ENCODE results near the gene SRC.

SRC gene

DNA sequence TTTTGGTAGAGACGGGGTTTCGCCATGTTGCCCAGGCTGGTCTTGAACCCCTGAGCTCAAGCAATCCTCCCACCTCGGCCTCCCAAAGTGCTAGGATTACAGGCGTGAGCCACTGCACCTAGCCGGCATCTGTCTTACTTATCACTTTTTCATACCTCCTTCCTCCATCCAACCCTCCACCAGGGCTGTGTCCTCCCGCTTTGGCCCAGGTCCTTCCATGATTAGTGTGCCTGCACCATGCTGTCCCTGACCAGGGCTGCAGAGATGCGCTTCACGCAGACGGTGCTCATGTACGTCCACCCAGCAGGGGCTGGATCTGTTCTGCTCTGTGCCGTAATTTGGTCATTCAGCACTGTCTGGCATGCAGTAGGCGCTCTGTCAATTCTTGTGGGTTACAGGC lies 85.8 kb downstream of the SRC start:
- no peak overlapping the region for H3K4me3 ChIP-seq (ENCODE audit: low read depth, low read length)
- TF ChIP-seq, protein P1, sequence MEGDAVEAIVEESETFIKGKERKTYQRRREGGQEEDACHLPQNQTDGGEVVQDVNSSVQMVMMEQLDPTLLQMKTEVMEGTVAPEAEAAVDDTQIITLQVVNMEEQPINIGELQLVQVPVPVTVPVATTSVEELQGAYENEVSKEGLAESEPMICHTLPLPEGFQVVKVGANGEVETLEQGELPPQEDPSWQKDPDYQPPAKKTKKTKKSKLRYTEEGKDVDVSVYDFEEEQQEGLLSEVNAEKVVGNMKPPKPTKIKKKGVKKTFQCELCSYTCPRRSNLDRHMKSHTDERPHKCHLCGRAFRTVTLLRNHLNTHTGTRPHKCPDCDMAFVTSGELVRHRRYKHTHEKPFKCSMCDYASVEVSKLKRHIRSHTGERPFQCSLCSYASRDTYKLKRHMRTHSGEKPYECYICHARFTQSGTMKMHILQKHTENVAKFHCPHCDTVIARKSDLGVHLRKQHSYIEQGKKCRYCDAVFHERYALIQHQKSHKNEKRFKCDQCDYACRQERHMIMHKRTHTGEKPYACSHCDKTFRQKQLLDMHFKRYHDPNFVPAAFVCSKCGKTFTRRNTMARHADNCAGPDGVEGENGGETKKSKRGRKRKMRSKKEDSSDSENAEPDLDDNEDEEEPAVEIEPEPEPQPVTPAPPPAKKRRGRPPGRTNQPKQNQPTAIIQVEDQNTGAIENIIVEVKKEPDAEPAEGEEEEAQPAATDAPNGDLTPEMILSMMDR (IDR thresholded peaks at IDR 0.05; ENCODE audit: control insufficient read depth, extremely low read depth, insufficient read depth): no peak
- no peak for DNase-seq (ENCODE audit: low read depth)

DNA sequence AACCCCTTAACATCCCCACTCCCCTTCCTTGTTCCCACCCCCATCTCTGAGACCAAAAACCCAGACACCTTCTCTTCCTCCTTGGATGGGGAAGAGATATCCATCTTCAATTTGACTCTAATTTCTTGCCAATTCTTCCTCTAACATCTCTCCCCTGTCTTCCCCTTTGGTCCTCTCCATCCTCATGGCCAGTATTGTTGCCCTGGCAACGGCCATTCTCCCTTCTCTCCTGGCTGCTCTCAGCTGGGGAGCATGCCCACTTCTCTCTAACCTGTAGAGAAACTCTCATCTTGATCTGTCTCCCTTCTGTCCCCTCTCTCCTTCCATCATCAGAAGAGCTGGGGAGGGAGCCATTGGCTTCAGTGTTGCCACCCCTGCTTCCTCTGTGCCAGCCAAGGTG lies 86.7 kb downstream of the SRC start:
- no peak overlapping the region for H3K4me3 ChIP-seq (ENCODE audit: low read depth, low read length)
- TF ChIP-seq, protein P1 (IDR thresholded peaks at IDR 0.05; ENCODE audit: control insufficient read depth, extremely low read depth, insufficient read depth): no peak
- no peak for DNase-seq (ENCODE audit: low read depth)

DNA sequence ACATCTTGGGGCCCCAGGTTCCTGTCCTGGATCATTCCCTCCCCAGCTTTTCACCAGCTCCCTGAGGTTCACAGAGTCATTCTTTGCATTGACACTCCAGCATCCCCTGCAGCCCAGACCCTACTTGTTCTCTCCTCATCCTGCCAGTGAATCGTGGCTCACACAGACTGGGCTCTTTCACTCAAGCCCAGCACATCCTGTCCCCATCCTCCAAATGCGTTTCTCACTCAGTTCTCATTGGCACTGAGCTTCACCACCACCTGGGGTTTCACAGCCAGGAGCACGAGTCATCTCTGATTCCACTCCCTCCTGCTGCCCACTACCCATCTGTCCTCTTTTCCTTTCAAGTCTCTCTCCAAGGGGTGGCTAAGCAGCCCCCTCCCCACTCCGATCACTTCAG lies 89.7 kb downstream of the SRC start:
- no peak for DNase-seq (ENCODE audit: low read depth)
- no peak overlapping the region for H3K4me3 ChIP-seq (ENCODE audit: low read depth, low read length)
- TF ChIP-seq, protein P1 (IDR thresholded peaks at IDR 0.05; ENCODE audit: control insufficient read depth, extremely low read depth, insufficient read depth): no peak

DNA sequence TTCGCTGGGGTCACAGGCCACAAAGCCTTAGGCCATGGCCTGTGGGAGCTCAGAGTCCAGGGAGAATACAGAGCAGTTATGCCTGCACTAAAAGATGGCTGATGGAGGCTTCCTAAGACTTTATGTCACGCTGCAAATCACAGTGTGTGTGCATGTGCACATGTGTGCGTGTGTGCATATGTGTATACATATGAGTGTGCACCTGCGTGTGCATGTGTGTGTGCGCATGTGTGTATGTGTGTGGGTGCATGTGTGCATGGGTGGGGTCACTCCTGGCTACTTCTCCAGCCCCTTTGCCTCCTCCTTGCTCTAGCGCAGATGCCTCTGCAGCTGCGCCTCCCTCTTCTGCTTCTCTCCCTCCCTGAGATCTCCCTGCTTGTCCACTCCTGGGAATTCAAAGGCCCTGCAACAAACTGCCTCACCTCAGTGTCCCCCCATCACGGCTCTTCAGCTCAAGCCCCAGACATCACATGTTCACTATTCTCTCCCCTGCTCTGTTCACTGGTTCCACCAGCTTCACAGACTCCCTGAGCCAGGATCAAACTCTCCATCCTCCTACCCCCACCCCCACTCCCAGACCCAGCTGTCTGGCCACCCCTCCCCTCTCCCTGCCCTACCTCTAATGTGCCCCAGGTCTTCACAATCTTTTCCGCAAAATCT lies 90.7 kb downstream of the SRC start:
- DNase-seq (ENCODE audit: low read depth): no peak
- H3K4me3 ChIP-seq (ENCODE audit: low read depth, low read length): no peak overlapping the region
- TF ChIP-seq, protein P1 (IDR thresholded peaks at IDR 0.05; ENCODE audit: control insufficient read depth, extremely low read depth, insufficient read depth): no peak

DNA sequence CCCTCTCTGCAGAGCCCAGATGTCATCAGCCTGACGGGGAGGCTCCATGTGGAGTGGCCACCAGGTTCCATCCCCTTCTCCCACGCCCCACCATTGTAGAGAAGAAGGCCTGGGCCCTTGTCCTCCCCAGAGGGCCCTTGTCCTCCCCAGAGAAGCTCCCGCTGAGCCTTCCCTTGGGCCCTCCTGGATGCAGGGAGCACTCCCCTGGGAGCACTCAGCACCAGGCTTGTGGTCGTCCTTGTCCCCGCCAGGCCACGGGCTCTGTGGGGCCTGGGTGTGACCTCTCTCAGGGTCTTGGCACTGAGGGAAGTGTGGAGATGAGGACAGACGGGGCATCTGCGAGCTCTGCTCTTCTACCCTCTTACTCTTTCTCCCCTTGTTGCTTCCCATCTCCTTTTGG lies 91.7 kb downstream of the SRC start:
- DNase-seq (ENCODE audit: low read depth): no peak
- H3K4me3 ChIP-seq (ENCODE audit: low read depth, low read length): no peak overlapping the region
- TF ChIP-seq, protein P1 (IDR thresholded peaks at IDR 0.05; ENCODE audit: control insufficient read depth, extremely low read depth, insufficient read depth): no peak

DNA sequence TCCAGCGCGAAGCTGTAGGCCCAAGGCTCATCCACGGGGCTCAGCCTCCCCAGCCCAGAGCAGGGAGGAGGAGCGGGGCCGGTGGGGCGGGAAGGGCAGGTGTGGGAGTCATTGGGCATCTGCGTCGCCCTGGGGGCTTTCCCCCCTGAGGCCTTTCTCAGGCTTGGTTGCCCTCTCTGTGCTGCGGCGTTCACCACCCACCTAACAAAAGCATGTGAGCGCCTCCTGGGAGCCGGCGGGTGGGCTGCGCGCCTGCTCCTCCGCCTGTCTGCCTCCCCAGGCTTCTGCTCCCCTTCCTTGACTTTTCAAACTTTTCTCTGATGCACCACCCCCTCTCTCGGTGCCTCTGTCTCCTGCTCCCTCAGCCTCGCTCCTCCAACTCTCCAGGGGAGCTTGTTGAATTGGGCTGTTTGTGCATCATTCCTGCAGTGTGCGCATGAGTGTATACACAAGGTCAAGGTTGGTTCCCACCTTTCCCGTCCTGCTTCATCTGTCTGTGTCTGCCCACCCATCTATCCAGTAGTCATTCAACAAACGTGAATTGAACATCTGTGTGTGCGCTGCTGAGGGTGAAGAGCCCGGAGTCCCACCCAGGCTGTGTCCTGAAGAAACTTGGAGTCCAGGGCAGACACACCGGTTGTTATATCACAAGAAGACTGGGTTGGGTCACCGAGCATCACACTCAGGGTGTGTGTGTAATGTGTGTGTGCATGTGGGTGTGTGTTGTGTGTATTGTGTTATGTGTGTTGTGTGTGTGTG lies 92.7 kb downstream of the SRC start:
- H3K4me3 ChIP-seq (ENCODE audit: low read depth, low read length): no peak overlapping the region
- no peak for DNase-seq (ENCODE audit: low read depth)
- TF ChIP-seq, protein P1 (IDR thresholded peaks at IDR 0.05; ENCODE audit: control insufficient read depth, extremely low read depth, insufficient read depth): no peak
